GM12878 (cell line): Measurements from ENCODE around the gene HEATR3. TPM values are rescaled to one million over a fixed set of nuclear protein-coding genes. Genes with fewer than 3 reads are reported as not detected.

ENCODE experiments used
- ATAC-seq: fragments of 200-7000 bp; cut with Tn5 transposase; 3 replicates; pipeline ENCODE4 v1.9.1; 2020; ENCODE audit warnings: mild to moderate bottlenecking, moderate library complexity
- BruUV-seq: library from RNA; stranded (reverse); fragments of 400-500 nt; replicated peaks from 2 replicates; lab custom pipeline; 2021; lab: Mats Ljungman, UMichigan
- CTCF ChIA-PET: fragments of 300-600 bp; sonication (Branson Sonifier 250); formaldehyde crosslinking; extraction: SDS; loops from one replicate; lab custom pipeline; 2021; ENCODE audit warnings: inconsistent platforms; lab: Yijun Ruan, JAX
- POLR2A ChIA-PET: fragments of 350-600 bp; formaldehyde crosslinking; extraction: SDS; loops from one replicate; lab custom pipeline; 2021; ENCODE audit warnings: inconsistent platforms; lab: Charles Lee
- RAD21 ChIA-PET: fragments of 300-600 bp; sonication (Branson Sonifier 250); formaldehyde crosslinking; loops from one replicate; lab custom pipeline; 2023; ENCODE audit warnings: antibody characterized with exemption; ENCODE audit not compliant: unreplicated experiment; lab: Charles Lee
- SMC1A ChIA-PET: fragments of 300-600 bp; sonication (Branson Sonifier 250); formaldehyde crosslinking; loops from one replicate; lab custom pipeline; 2023; ENCODE audit not compliant: unreplicated experiment, uncharacterized antibody; lab: Charles Lee
- DNase-seq: peaks from one replicate; pipeline ENCODE4 v3.0.0-alpha.2; 2011; ENCODE audit warnings: low read depth, low spot score
- FAIRE-seq: peaks from 3 replicates; lab custom pipeline; 2011; peaks lifted over from hg19 to GRCh38; lab: Jason Lieb, UNC
- H2AFZ ChIP-seq: 2 replicates; pipeline ENCODE4 v1.6.0; 2011; ENCODE audit warnings: low read depth, low read length, control low read depth; ENCODE audit not compliant: control insufficient read depth
- H3K27ac ChIP-seq: 2 replicates; pipeline ENCODE4 v1.5.1; 2011; ENCODE audit warnings: control low read depth; ENCODE audit not compliant: control insufficient read depth, insufficient read depth
- H3K27me3 ChIP-seq, 2 experiments: replicated peaks in 1 of 2; 2 replicates each; pipeline versions ENCODE4 v1.6.0 to v1.6.1; 2011; ENCODE audit warnings: low read length in 1 of 2; ENCODE audit not compliant: control insufficient read depth in 2 of 2, insufficient read depth in 2 of 2
- H3K36me3 ChIP-seq, 2 experiments: 2 replicates each; pipeline ENCODE4 v1.5.1; 2011; ENCODE audit warnings: low read length in 1 of 2; ENCODE audit not compliant: control insufficient read depth in 2 of 2, insufficient read depth in 2 of 2
- H3K4me1 ChIP-seq: 2 replicates; pipeline ENCODE4 v1.6.1; 2011; ENCODE audit warnings: mild to moderate bottlenecking, low read length, moderate library complexity, mixed read lengths; ENCODE audit not compliant: control insufficient read depth, insufficient read depth
- H3K4me2 ChIP-seq: 2 replicates; pipeline ENCODE4 v1.6.0; 2011; ENCODE audit warnings: control low read depth; ENCODE audit not compliant: control insufficient read depth, insufficient read depth
- H3K4me3 ChIP-seq: fragments of 200-600 bp; sonication (generic); 2 replicates; pipeline ENCODE4 v1.5.1; 2016
- H3K79me2 ChIP-seq: 2 replicates; pipeline ENCODE4 v1.6.0; 2011; ENCODE audit warnings: low read length; ENCODE audit not compliant: control insufficient read depth, insufficient read depth
- H3K9ac ChIP-seq: 2 replicates; pipeline ENCODE4 v1.8.0; 2011; ENCODE audit warnings: low read length, control low read depth, mixed read lengths; ENCODE audit not compliant: control insufficient read depth, insufficient read depth
- H3K9me3 ChIP-seq: replicated peaks from 3 replicates; pipeline ENCODE4 v1.5.1; 2011; ENCODE audit warnings: mild to moderate bottlenecking, low read length; ENCODE audit not compliant: control insufficient read depth, insufficient read depth
- H4K20me1 ChIP-seq: 2 replicates; pipeline ENCODE4 v1.6.0; 2011; ENCODE audit not compliant: control insufficient read depth, insufficient read depth
- BRCA1 ChIP-seq: IDR thresholded peaks from 2 replicates; pipeline ENCODE4 v1.6.1; 2011; ENCODE audit warnings: low read depth, low read length, improper control_type of control experiment
- CEBPZ ChIP-seq: fragments of 150-350 bp; IDR thresholded peaks from 2 replicates; pipeline ENCODE4 v1.6.1; 2016; ENCODE audit warnings: low read depth, low read length
- HDAC2 ChIP-seq: fragments of 200-600 bp; sonication (generic); IDR thresholded peaks from 2 replicates; pipeline ENCODE4 v1.6.1; 2017
- RB1 ChIP-seq: fragments of 450-650 bp; formaldehyde crosslinking; IDR thresholded peaks from 2 replicates; pipeline ENCODE4 v1.6.1; 2017; ENCODE audit warnings: mild to moderate bottlenecking, borderline replicate concordance
- REST ChIP-seq: IDR thresholded peaks from 2 replicates; pipeline ENCODE4 v1.6.1; 2012; ENCODE audit warnings: mild to moderate bottlenecking, low read depth, low read length
- SKIL ChIP-seq: fragments of 450-650 bp; IDR thresholded peaks from 2 replicates; pipeline ENCODE4 v1.6.1; 2017; ENCODE audit warnings: mild to moderate bottlenecking, low read depth, inconsistent platforms; ENCODE audit not compliant: poor library complexity, severe bottlenecking
- TBL1XR1 ChIP-seq: IDR thresholded peaks from 2 replicates; pipeline ENCODE4 v1.6.1; 2012; ENCODE audit warnings: low read depth, low read length, improper control_type of control experiment
- ZBTB33 ChIP-seq: fragments of 450-650 bp; IDR thresholded peaks from 2 replicates; pipeline ENCODE4 v1.6.1; 2017; ENCODE audit warnings: mild to moderate bottlenecking
- WGBS: methylation state at CpG from one replicate; pipeline ENCODE4 v1.1.6; 2016; ENCODE audit warnings: low lambda C conversion rate; ENCODE audit not compliant: insufficient replicate concordance, insufficient coverage; ENCODE audit errors: missing lambda C conversion rate; 5-methylcytosine and 5-hydroxymethylcytosine counted together
- in situ Hi-C: fragments of 300-500 bp; cut with MboI; formaldehyde crosslinking; loops from 9 replicates; pipeline ENCODE4 v1.14.3; 2018; ENCODE audit warnings: mixed read lengths
- intact Hi-C: fragments of 100-400 bp; cut with micrococcal nuclease; formaldehyde crosslinking; loops from one replicate; pipeline ENCODE4 v1.14.2; 2022; ENCODE audit not compliant: unreplicated experiment
- polyA plus RNA-seq, 11 experiments: library from polyadenylated mRNA; depleted of rRNA in 4 of 11; unstranded in 6 of 11; stranded (reverse) in 5 of 11; fragments of >200 nt; fragmentation: Nextera tagmentation in 4 of 11; fragmentation: Illumina TruSeq in 1 of 11; extraction: Ambion mirVana in 4 of 11; extraction: Trizol in 1 of 11; gene quantifications; 1 replicate in 1 of 11; 2 replicates in 10 of 11; pipeline versions ENCODE4 v1.2.1 to v1.2.3, GENCODE V29; 2011 to 2016; ENCODE audit warnings: inconsistent platforms in 2 of 11, missing spikeins in 2 of 11, low read depth in 1 of 11
- total RNA-seq, 4 experiments: library from RNA; depleted of rRNA in 3 of 4; stranded (reverse); fragments of >200 nt in 3 of 4; fragmentation: Illumina TruSeq in 1 of 4; extraction: Trizol in 1 of 4; gene quantifications; 2 replicates each; pipeline versions ENCODE4 v1.2.1 to v1.2.3, GENCODE V29; 2013 to 2021

The HEATR3 gene
- total and polyA plus RNA-seq, 10 of the 15 experiments (the other 5 are each of a cell fraction or from before 2014, with no cell fraction given) = 1.5 to 30.0 (median 17.7) TPM

- DNase-seq = no peak
- no TSS peak for BruUV-seq
- CTCF ChIA-PET = interaction anchor here (0.6 to 3.0 kb wide), 4 partner anchors 13 to 316 kb away, joined by 3 to 25 read pairs (median 3); partner anchors contain the start of gene CNEP1R1
- H3K4me2 ChIP-seq = no peak overlapping the region
- peaks cover 11% of the 10 kb centered on the region for H3K4me1 ChIP-seq
- H3K9ac ChIP-seq = no peak overlapping the region
- no peaks in the 10 kb centered on the region for H3K9me3 ChIP-seq
- no peaks in the 10 kb centered on the region; a peak in 1 of 4 replicates for H3K36me3 ChIP-seq
- H3K27me3 ChIP-seq = no peaks in the 10 kb centered on the region
- RAD21 ChIA-PET = interaction anchor here (2.4 kb wide), 1 partner anchor 14 kb away, joined by 11 read pairs; the partner anchor contains the start of gene CNEP1R1
- FAIRE-seq = peak; percentile 59
- intact Hi-C loops = no loop called here
- H3K27ac ChIP-seq = no peak overlapping the region
- POLR2A ChIA-PET = interaction anchor here (0.6 to 0.7 kb wide), 2 partner anchors 14 to 87 kb away, joined by 5 to 6 read pairs; partner anchors contain the start of gene CNEP1R1
- no peaks in the 10 kb centered on the region for H3K79me2 ChIP-seq
- WGBS = 39% methylated on average over 5 of the region's 5 CpGs
- SMC1A ChIA-PET = interaction anchor here (0.8 to 1.4 kb wide), 2 partner anchors 11 to 173 kb away, joined by 3 read pairs; no protein-coding TSS in a partner anchor
- no peaks in the 10 kb centered on the region for H4K20me1 ChIP-seq
- ATAC-seq = peak; percentile 46; the same call in 1 of the 3 replicates
- no peak overlapping the region for H3K4me3 ChIP-seq
- no peak overlapping the region for H2AFZ ChIP-seq
- in situ Hi-C loops = no loop called here
- TF ChIP-seq RB1 (no peak), TBL1XR1 (no peak), CEBPZ (no peak), SKIL (no peak), BRCA1 (no peak), REST (no peak), HDAC2 (no peak), ZBTB33 (no peak)
Measured at GRCh38 chr16:50038756-50039529, 26.8 kb upstream of the HEATR3 start.
